HG03039 (cell line): ENCODE results near the gene KRT2.

Experiments
- ATAC-seq: cut with Tn5 transposase; IDR thresholded peaks from one replicate; pipeline ENCODE4 v1.9.1; 2021; ENCODE audit warnings: mild to moderate bottlenecking, moderate library complexity; ENCODE audit not compliant: unreplicated experiment

Gene KRT2

DNA sequence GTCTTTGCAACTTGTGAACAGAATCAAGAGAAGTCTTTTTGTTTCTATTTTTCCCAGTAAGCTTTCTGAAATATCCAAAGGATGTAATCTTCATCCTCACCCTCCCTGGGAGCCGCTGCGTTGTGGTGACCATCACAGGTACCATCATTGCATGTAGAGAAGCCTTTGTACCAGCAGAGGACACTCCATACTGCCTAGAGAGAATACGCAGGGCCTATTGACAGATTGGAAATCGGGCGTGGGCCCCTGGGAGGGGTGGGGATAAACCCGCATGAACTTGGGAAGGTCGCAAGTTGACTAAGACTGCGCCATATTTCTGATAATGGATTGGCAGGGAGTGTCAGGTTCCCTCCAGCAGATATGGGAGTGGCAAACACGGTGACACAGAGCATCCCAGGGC lies 15.5 kb upstream of the KRT2 start:
- no peak for ATAC-seq

GRCh38 chr12:52666471-52666870 lies 14.5 kb upstream of the KRT2 start:
- no peak for ATAC-seq

DNA sequence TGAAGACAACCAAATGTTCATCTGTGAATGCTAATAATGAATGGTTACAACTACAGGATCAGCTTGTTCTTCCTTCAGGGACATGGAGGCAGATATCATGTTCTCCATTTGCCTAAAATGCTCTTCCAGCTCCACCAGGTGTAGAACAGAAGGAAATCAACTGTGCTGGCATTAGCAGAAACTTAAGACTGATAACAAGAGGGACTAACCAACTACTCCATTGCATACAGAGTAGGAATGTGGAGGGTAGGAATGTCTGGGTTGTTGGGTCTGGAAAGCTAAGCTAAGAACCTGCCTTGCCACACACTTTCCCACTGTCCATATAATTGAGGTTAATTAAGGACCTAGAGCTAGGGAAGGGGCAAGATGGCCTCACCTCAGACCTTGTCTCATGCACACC lies 11.4 kb upstream of the KRT2 start:
- no peak for ATAC-seq

DNA sequence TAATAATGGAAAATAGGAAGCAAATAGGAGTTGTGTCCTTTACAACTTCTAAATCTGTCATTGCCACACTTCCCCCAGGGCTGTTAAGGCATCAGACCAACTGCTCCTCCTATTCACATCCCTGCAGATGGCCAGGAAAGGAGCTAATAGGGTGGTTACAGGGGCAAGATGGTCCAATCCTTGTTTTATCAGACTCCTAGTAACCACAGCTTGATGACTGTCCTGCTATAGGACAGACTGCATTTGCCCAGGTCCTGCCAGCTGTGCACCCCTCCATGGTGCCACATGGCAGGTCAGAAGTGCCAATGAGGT lies 10.9 kb upstream of the KRT2 start:
- no peak for ATAC-seq

DNA sequence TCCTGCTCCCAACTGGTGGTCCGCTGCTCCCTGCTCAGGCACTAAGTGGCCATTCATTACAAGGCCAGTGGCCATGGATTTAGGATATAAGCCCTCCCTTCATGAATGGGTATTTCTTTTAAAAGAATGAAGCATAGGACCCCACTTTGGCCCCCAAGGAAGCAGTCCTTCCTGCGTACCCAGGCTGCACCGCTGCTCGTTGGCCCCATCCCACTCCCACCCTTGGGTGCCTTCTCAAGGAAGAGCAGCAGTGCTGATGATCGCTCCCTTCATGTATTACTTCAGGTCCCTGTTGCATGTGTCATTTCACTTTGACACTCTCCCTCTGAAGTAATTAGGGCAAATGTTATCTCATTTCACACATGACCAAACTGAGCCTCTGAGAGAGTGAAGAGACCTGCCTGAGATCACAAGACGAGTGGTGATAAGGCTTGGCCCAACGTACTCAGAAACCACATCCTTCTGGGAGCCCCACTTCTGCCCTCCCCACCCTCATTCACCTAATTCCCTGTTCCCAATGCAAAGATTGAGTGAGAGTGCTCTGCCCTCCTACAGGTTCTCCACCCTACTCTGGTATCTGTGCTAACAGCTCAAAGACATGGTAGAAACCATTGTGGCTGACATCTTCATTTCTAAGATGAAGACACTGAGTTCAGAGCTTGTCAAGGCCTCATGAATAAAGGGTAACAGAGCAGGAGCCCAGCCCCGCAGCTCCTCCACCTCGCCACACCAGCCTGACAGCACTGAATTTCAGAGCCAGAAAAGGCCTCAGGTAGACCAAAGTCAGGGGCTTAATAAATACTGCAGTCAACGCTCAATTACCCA lies 10.3 kb upstream of the KRT2 start:
- no peak for ATAC-seq

GRCh38 chr12:52661668-52662067 lies 9.7 kb upstream of the KRT2 start:
- ATAC-seq, result no peak

DNA sequence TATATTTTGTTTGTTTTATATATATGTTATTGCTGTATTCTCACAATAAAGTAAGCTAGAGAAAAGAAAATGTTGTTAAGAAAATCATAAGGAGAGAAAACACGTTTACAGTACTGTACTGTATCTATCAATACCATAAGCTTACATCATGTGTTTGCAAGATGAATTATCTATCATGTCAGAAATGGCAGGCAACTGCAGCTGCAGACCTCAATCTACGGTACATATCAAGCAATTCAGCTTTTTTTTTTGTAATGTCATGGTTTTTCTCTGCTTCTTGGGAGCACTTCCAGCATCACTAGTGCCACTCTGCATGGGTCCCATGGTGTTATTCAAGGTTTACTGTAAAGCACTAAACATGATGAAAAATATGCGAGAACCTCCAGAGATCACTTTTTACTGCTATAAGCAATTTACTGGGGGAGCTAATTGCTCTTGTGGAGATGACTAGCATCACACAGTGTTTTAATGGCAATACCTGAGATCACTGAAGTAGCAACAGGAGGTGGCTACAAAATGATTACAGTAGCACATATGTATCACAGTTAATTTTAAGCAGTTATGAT lies 9.0 kb upstream of the KRT2 start:
- ATAC-seq, result no peak

DNA sequence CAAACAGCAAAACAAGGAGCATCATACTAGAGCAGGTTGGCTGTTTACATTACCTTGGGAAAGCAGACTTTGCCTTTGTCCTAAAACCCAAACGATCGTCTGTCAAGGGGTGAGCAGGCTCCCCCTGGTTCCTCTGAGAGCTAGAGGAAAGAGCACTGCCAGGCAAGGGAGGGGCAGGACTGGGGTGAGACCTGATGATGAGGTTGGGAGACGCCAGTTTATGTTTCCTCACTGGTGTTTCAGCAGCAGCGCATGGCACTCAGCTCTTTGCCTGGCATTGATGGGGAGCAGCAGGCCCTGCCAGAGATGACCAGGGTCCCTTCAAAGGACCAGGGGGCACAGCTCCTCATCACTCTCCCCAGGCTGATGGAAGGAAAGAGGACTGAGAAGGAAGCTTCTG lies 7.9 kb upstream of the KRT2 start:
- ATAC-seq, result no peak

- no peak for ATAC-seq
These were observed 7.4 kb upstream of the KRT2 start for GRCh38 chr12:52659395-52659794.

DNA sequence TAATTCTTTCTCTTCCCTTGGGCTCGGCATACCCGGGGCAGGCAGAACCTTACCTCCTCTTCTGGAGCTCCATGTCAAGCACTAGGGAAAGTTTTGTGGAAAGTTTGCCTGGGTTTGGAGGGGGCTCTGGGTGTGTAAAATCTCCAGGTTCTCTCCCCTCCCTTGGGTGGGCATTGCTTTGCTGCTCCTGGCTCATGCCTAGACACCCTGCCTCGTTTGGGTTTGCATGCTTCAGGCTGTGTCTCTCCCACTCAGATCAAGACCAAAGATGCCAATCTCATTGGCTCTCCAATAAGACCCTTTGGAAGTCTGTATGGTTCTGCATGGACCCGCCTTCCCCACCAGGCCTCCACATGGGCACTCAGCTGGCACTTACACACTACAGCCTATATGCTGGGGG lies 6.2 kb upstream of the KRT2 start:
- ATAC-seq, result no peak

- no peak for ATAC-seq
These were observed 5.4 kb upstream of the KRT2 start for GRCh38 chr12:52657250-52657902.

- ATAC-seq, result no peak
These were observed 4.6 kb upstream of the KRT2 start for GRCh38 chr12:52656616-52657015.

DNA sequence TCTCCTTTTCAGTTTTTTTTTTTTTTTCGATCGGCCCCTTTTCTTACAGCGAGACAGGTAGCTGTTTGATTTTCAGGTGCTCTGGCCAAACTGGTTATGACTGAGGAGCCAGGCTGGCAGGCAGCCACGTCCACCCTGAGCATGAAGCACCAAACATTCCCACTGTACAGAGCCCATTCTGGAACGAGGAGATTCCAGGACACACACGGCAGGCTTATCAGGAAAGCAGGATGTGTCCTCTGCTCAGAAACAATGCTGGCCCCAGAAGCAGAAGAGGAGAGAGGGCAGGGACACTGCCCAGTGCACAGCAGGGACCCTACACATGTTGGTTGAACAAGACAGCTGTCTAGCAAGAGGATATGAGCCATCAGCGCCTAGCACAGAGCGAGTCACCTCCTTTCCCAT lies 3.7 kb upstream of the KRT2 start:
- no peak for ATAC-seq

- ATAC-seq, result no peak
These were observed 3.2 kb upstream of the KRT2 start for GRCh38 chr12:52655251-52655650.

DNA sequence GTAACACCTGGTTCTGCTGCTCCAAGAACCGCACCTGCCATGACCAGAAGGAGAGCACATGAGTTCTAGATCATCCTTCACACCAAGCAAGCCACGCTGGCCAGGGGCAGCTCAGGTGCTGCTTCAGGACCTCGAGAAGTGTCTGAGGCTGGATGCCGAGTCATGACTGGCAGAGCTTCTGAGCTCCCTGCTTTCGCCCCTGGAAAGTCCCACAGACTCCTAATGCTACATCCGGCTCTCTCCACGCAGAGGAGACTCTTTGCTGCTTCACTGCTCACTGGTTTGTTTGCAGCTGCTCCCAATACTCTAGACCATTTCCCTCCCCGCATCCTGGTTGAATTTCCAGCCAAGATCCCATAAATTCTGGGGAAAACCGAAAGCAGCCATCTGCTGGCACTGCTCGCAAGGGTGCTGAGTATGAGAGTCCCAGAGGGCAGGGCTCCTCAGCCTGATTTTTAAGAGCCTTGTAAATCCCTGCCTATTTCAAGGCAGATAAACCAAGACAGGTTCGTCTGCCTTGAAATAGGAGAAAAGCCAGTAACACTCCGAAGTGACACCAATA lies 1.4 kb downstream of the KRT2 start:
- no peak for ATAC-seq

GRCh38 chr12:52649066-52649465 lies 2.9 kb downstream of the KRT2 start:
- no peak for ATAC-seq

GRCh38 chr12:52648012-52648550 lies 3.9 kb downstream of the KRT2 start:
- no peak for ATAC-seq

- ATAC-seq, result no peak
These were observed 4.4 kb downstream of the KRT2 start for GRCh38 chr12:52647601-52648000.

- ATAC-seq, result no peak
These were observed 5.4 kb downstream of the KRT2 start for GRCh38 chr12:52646613-52647012.

DNA sequence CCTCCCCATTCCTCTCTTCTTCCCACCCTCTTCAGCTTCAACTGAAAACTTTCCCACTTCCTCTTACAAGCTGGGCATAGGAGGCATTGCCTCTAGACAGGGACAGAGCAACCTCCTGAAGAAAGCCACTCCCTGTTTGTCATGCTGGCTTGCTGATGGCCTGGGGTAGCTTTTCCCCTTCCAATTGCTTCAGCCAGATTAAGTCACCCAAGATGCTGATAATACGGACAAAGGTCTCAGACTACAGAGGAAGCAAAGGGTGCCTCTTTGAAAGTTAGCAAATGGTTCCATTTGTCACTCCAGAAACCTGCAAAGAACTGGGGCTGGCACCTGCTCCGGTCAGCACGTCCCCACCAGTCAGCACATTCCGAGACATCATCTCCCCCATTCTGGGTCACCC lies 6.0 kb downstream of the KRT2 start:
- ATAC-seq, result no peak

GRCh38 chr12:52645120-52645761 lies 6.8 kb downstream of the KRT2 start:
- ATAC-seq, result no peak

- ATAC-seq, result no peak
These were observed 8.0 kb downstream of the KRT2 start for GRCh38 chr12:52644078-52644415.
